ENCODE measurements around the gene EED. TPM values are rescaled to one million over a fixed set of nuclear protein-coding genes. Genes with fewer than 3 reads are reported as not detected.

EED gene
- polyA plus RNA-seq, 1 donor from 2014 or later: 40.1 TPM

DNA sequence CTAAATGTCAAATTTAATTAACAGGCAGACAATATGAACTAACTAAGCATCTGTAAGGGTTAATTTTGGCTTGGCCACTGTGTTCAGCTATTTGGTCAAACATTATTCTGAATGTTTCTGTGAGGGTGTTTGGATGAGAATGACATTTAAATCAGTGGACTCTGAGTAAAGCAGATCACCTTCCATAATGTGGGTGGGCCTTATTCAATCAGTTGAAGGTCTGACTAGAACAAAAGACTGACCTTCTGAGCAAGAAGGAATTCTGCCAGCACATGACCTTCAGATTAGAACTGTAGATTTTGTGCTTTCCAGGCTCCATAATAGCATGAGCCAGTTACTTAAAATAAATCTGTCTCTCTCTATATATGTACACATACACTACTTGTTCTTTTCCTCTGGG, 12.0 kb upstream of the EED start:
- no peak overlapping the region for H3K4me2 ChIP-seq (ENCODE audit: low read length)
- H3K9me3 ChIP-seq (ENCODE audit: low read length): no peaks in the 10 kb centered on the region
- no peak overlapping the region for H3K9ac ChIP-seq (ENCODE audit: low read length)
- H3F3A ChIP-seq (ENCODE audit: insufficient read depth, low read length, poor library complexity, severe bottlenecking): no peaks in the 10 kb centered on the region
- H3K27ac ChIP-seq (ENCODE audit: low read length): no peak overlapping the region
- H3K9me2 ChIP-seq (ENCODE audit: insufficient read depth, low read length): no peaks in the 10 kb centered on the region
- TF ChIP-seq SMC3 (conservative IDR thresholded peaks at IDR 0.05; ENCODE audit: poor library complexity): no peak
- no peak for TF ChIP-seq POLR2AphosphoS5 (IDR thresholded peaks at IDR 0.05)
- no peak for TF ChIP-seq EP300 (conservative IDR thresholded peaks at IDR 0.05; ENCODE audit: poor library complexity, severe bottlenecking)
- TF ChIP-seq TAF1 (IDR thresholded peaks at IDR 0.05; ENCODE audit: low read depth): no peak
- TF ChIP-seq, protein P1, sequence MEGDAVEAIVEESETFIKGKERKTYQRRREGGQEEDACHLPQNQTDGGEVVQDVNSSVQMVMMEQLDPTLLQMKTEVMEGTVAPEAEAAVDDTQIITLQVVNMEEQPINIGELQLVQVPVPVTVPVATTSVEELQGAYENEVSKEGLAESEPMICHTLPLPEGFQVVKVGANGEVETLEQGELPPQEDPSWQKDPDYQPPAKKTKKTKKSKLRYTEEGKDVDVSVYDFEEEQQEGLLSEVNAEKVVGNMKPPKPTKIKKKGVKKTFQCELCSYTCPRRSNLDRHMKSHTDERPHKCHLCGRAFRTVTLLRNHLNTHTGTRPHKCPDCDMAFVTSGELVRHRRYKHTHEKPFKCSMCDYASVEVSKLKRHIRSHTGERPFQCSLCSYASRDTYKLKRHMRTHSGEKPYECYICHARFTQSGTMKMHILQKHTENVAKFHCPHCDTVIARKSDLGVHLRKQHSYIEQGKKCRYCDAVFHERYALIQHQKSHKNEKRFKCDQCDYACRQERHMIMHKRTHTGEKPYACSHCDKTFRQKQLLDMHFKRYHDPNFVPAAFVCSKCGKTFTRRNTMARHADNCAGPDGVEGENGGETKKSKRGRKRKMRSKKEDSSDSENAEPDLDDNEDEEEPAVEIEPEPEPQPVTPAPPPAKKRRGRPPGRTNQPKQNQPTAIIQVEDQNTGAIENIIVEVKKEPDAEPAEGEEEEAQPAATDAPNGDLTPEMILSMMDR (IDR thresholded peaks at IDR 0.05; ENCODE audit: poor library complexity, severe bottlenecking): no peak
- TF ChIP-seq RAD21 (conservative IDR thresholded peaks at IDR 0.05): no peak
- TF ChIP-seq MXI1 (conservative IDR thresholded peaks at IDR 0.05; ENCODE audit: poor library complexity, severe bottlenecking): no peak
- TF ChIP-seq EZH2 (IDR thresholded peaks at IDR 0.05; ENCODE audit: borderline replicate concordance, insufficient read depth, low read length, poor library complexity, severe bottlenecking): no peak
- TF ChIP-seq REST (IDR thresholded peaks at IDR 0.05; ENCODE audit: borderline replicate concordance): no peak
- no peak overlapping the region for H3K4me3 ChIP-seq (ENCODE audit: low read length)
- H4K20me1 ChIP-seq (ENCODE audit: insufficient read depth): no peaks in the 10 kb centered on the region
- no peak overlapping the region for H2AFZ ChIP-seq (ENCODE audit: low read depth, low read length)
- no peaks in the 10 kb centered on the region for H3K36me3 ChIP-seq (ENCODE audit: insufficient read depth, low read length)
- H3K79me2 ChIP-seq (replicated peaks; ENCODE audit: insufficient read depth, low read length): no peaks in the 10 kb centered on the region
- H3K27me3 ChIP-seq (ENCODE audit: insufficient read depth, low read depth, low read length): no peaks in the 10 kb centered on the region

DNA sequence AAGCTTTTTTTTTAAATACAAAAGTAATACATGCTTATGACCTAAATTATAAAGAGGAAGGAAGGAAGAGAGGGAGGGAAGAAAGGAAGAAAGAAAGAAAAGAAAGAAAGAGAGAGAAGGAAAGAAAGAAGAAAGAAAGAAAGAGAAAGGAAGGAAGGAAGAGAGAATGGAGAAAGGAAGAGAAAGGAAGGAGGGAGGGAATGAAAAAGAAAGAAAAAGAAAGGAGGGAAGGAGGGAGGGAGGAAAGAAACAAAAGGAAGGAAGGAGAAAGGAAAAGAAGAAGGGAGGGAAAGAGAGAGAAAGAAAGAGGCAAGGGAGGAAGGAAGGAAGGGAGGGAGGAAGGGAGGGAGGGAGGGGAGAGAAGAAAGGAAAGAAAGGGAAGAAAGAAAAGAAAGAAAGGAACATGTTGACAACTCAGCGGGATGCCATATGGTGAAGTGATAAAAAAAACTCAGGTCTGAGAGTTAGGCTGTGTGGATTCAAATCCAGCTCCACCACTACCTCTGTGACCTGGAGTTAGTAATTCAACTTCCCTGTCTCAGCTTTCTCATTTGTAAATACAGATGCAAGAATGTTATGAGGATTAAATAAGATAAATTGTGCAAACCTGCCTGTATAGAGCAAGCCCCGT, 9.6 kb upstream of the EED start:
- no peak overlapping the region for H2AFZ ChIP-seq (ENCODE audit: low read depth, low read length)
- no peaks in the 10 kb centered on the region for H4K20me1 ChIP-seq (ENCODE audit: insufficient read depth)
- no peaks in the 10 kb centered on the region for H3K36me3 ChIP-seq (ENCODE audit: insufficient read depth, low read length)
- H3K9ac ChIP-seq (ENCODE audit: low read length): no peak overlapping the region
- H3K27me3 ChIP-seq (ENCODE audit: insufficient read depth, low read depth, low read length): no peaks in the 10 kb centered on the region
- no peaks in the 10 kb centered on the region for H3K9me2 ChIP-seq (ENCODE audit: insufficient read depth, low read length)
- no peak for TF ChIP-seq SMC3 (conservative IDR thresholded peaks at IDR 0.05; ENCODE audit: poor library complexity)
- no peaks in the 10 kb centered on the region for H3K79me2 ChIP-seq (replicated peaks; ENCODE audit: insufficient read depth, low read length)
- no peaks in the 10 kb centered on the region for H3K9me3 ChIP-seq (ENCODE audit: low read length)
- H3F3A ChIP-seq (ENCODE audit: insufficient read depth, low read length, poor library complexity, severe bottlenecking): no peaks in the 10 kb centered on the region
- no peak overlapping the region for H3K4me2 ChIP-seq (ENCODE audit: low read length)
- H3K4me3 ChIP-seq (ENCODE audit: low read length): no peak overlapping the region
- H3K27ac ChIP-seq (ENCODE audit: low read length): no peak overlapping the region
